ENCODE data around the gene LCMT1. TPM values are rescaled to one million over a fixed set of nuclear protein-coding genes. Genes with fewer than 3 reads are reported as not detected.
"Not testable (repeated sequence)": the region's sequence is repeated elsewhere in the genome, so short reads cannot be mapped to it uniquely, and the experiment has no call there.

The LCMT1 gene
- total RNA-seq, 2 donors from 2014 or later, result 49.0 to 74.7 TPM

- Histone ChIP-seq H3K36me3 (peaks cover 0 to 11% of the 10 kb centered on the region in 2 donors), H3K27ac (no peak overlapping the region), H3K4me3 (no peak overlapping the region), H3K27me3 (replicated peaks; ENCODE audit: insufficient read depth) (no peaks in the 10 kb centered on the region), H3K4me1 (replicated peaks) (no peaks in the 10 kb centered on the region), H3K9me3 (no peaks in the 10 kb centered on the region)
- intact Hi-C loops (cut with DNase I), result no loop called here
- TF ChIP-seq POLR2A (IDR thresholded peaks at IDR 0.05) (no peak), CTCF (IDR thresholded peaks at IDR 0.05) (no peak), POLR2AphosphoS5 (IDR thresholded peaks at IDR 0.05) (no peak)
- no peak for DNase-seq (ENCODE audit: low spot score)
- 94% methylated on average over 5 of the region's 5 CpGs for WGBS
These were observed 50.3 kb downstream of the LCMT1 start for GRCh38 chr16:25161753-25162367.

- H3K4me1 ChIP-seq (replicated peaks), result no peaks in the 10 kb centered on the region
- intact Hi-C loops (cut with DNase I), result no loop called here
- peaks cover 0 to 11% of the 10 kb centered on the region in 2 donors for H3K36me3 ChIP-seq
- TF ChIP-seq POLR2AphosphoS5 (IDR thresholded peaks at IDR 0.05), result no peak
- TF ChIP-seq POLR2A (IDR thresholded peaks at IDR 0.05), result no peak
- no peak for TF ChIP-seq CTCF (IDR thresholded peaks at IDR 0.05)
- H3K27me3 ChIP-seq (replicated peaks; ENCODE audit: insufficient read depth), result no peaks in the 10 kb centered on the region
- WGBS, result 100% methylated on average over 1 of the region's 1 CpG
- no peak overlapping the region for H3K4me3 ChIP-seq
- no peak for DNase-seq (ENCODE audit: low spot score)
- no peaks in the 10 kb centered on the region for H3K9me3 ChIP-seq
- no peak overlapping the region for H3K27ac ChIP-seq
These were observed 52.1 kb downstream of the LCMT1 start for GRCh38 chr16:25163683-25164082.

GRCh38 chr16:25165284-25165683 lies 53.7 kb downstream of the LCMT1 start:
- H3K27me3 ChIP-seq (replicated peaks; ENCODE audit: insufficient read depth), result no peaks in the 10 kb centered on the region
- H3K9me3 ChIP-seq, result no peaks in the 10 kb centered on the region
- H3K4me1 ChIP-seq (replicated peaks), result no peaks in the 10 kb centered on the region
- no peak overlapping the region for H3K27ac ChIP-seq
- 78% methylated on average over 5 of the region's 5 CpGs for WGBS
- intact Hi-C loops (cut with DNase I), result no loop called here
- peaks cover 0 to 11% of the 10 kb centered on the region in 2 donors for H3K36me3 ChIP-seq
- TF ChIP-seq POLR2AphosphoS5 (IDR thresholded peaks at IDR 0.05) (no peak), POLR2A (IDR thresholded peaks at IDR 0.05) (no peak), CTCF (IDR thresholded peaks at IDR 0.05) (no peak)
- DNase-seq (ENCODE audit: low spot score), result no peak
- H3K4me3 ChIP-seq, result no peak overlapping the region

- H3K27me3 ChIP-seq (replicated peaks; ENCODE audit: insufficient read depth); intact Hi-C loops (cut with DNase I); DNase-seq (ENCODE audit: low spot score); H3K9me3 ChIP-seq; H3K4me1 ChIP-seq (replicated peaks); H3K4me3 ChIP-seq; H3K27ac ChIP-seq: not testable (repeated sequence)
- 91% methylated on average over 9 of the region's 9 CpGs for WGBS
- H3K36me3 ChIP-seq, result peaks cover 0 to 11% of the 10 kb centered on the region in 2 donors
These were observed 56.4 kb downstream of the LCMT1 start for GRCh38 chr16:25167920-25168319.

GRCh38 chr16:25171390-25171789 lies 59.8 kb downstream of the LCMT1 start:
- no peak for DNase-seq (ENCODE audit: low spot score)
- Histone ChIP-seq H3K4me3 (no peak overlapping the region), H3K27me3 (replicated peaks; ENCODE audit: insufficient read depth) (no peaks in the 10 kb centered on the region), H3K36me3 (no peaks in the 10 kb centered on the region), H3K27ac (no peak overlapping the region), H3K4me1 (replicated peaks) (no peaks in the 10 kb centered on the region), H3K9me3 (no peaks in the 10 kb centered on the region)
- TF ChIP-seq CTCF (IDR thresholded peaks at IDR 0.05), result no peak
- TF ChIP-seq POLR2A (IDR thresholded peaks at IDR 0.05), result no peak
- WGBS, result 92% methylated on average over 5 of the region's 5 CpGs
- intact Hi-C loops (cut with DNase I), result no loop called here

All from prostate gland (tissue), 2 donors.